Gastroesophageal sphincter (tissue), 4 donors: Measurements from ENCODE around the gene MEGF6. TPM values are rescaled to one million over a fixed set of nuclear protein-coding genes. Genes with fewer than 3 reads are reported as not detected.

Experiments used
- ATAC-seq: fragments of 150-250 bp; one replicate; pipeline ENCODE4 v1.9.1; 2016; ENCODE audit warnings: mild to moderate bottlenecking, moderate library complexity
- H3K27ac ChIP-seq, 4 donors: fragments of 200-600 bp; sonication (generic) in 3 of 4; 1 replicate in 3 of 4; 2 replicates in 1 of 4; pipeline ENCODE4 v1.5.1; 2016 to 2019
- H3K27me3 ChIP-seq: fragments of 200-600 bp; sonication (generic); one replicate; pipeline ENCODE4 v1.5.1; 2019
- H3K36me3 ChIP-seq, 2 donors: fragments of 200-600 bp; sonication (generic); one replicate each; pipeline ENCODE4 v1.5.1; 2019; ENCODE audit warnings: control low read depth in 1 of 2
- H3K4me1 ChIP-seq, 3 donors: fragments of 200-600 bp; sonication (generic); 1 replicate in 2 of 3; 2 replicates in 1 of 3; pipeline ENCODE4 v1.5.1; 2016 to 2019; ENCODE audit warnings: control low read depth in 2 of 3
- H3K4me3 ChIP-seq, 2 donors: fragments of 200-600 bp; sonication (generic); one replicate each; pipeline ENCODE4 v1.5.1; 2019; ENCODE audit warnings: mild to moderate bottlenecking in 1 of 2, moderate library complexity in 1 of 2
- H3K9me3 ChIP-seq, 3 donors: fragments of 200-600 bp; sonication (generic); one replicate each; pipeline ENCODE4 v1.5.1; 2017 to 2019; ENCODE audit warnings: control low read depth in 2 of 3
- EP300 ChIP-seq: sonication (generic); formaldehyde crosslinking; IDR thresholded peaks from one replicate; pipeline ENCODE4 v1.6.1; 2017; ENCODE audit warnings: antibody characterized with exemption, mild to moderate bottlenecking
- POLR2A ChIP-seq, 2 donors: fragments of 450-650 bp; IDR thresholded peaks; one replicate each; pipeline ENCODE4 v1.6.1; 2017; ENCODE audit warnings: antibody characterized with exemption in 2 of 2, mild to moderate bottlenecking in 2 of 2, moderate library complexity in 1 of 2
- POLR2AphosphoS5 ChIP-seq: sonication (generic); formaldehyde crosslinking; IDR thresholded peaks from one replicate; pipeline ENCODE4 v1.6.1; 2017; ENCODE audit warnings: antibody characterized with exemption
- WGBS, 2 donors: methylation state at CpG; one replicate each; pipeline ENCODE4 v1.1.5; 2018; ENCODE audit warnings: low coverage in 1 of 2; 5-methylcytosine and 5-hydroxymethylcytosine counted together
- total RNA-seq, 4 donors: library from RNA; depleted of rRNA; stranded (reverse); fragments of >200 nt; gene quantifications; one replicate each; pipeline ENCODE4 v1.1.0, GENCODE V29; 2016
- TF ChIP-seq, protein P1 (sequence below), 4 experiments: fragments of 200-600 bp in 2 of 4; fragments of 450-650 bp in 2 of 4; sonication (generic) in 1 of 4; IDR thresholded peaks; one replicate each; pipeline ENCODE4 v1.5.1; 2017 to 2019; ENCODE audit warnings: antibody characterized with exemption in 4 of 4, mild to moderate bottlenecking in 2 of 4, moderate library complexity in 2 of 4

The MEGF6 gene, protein sequence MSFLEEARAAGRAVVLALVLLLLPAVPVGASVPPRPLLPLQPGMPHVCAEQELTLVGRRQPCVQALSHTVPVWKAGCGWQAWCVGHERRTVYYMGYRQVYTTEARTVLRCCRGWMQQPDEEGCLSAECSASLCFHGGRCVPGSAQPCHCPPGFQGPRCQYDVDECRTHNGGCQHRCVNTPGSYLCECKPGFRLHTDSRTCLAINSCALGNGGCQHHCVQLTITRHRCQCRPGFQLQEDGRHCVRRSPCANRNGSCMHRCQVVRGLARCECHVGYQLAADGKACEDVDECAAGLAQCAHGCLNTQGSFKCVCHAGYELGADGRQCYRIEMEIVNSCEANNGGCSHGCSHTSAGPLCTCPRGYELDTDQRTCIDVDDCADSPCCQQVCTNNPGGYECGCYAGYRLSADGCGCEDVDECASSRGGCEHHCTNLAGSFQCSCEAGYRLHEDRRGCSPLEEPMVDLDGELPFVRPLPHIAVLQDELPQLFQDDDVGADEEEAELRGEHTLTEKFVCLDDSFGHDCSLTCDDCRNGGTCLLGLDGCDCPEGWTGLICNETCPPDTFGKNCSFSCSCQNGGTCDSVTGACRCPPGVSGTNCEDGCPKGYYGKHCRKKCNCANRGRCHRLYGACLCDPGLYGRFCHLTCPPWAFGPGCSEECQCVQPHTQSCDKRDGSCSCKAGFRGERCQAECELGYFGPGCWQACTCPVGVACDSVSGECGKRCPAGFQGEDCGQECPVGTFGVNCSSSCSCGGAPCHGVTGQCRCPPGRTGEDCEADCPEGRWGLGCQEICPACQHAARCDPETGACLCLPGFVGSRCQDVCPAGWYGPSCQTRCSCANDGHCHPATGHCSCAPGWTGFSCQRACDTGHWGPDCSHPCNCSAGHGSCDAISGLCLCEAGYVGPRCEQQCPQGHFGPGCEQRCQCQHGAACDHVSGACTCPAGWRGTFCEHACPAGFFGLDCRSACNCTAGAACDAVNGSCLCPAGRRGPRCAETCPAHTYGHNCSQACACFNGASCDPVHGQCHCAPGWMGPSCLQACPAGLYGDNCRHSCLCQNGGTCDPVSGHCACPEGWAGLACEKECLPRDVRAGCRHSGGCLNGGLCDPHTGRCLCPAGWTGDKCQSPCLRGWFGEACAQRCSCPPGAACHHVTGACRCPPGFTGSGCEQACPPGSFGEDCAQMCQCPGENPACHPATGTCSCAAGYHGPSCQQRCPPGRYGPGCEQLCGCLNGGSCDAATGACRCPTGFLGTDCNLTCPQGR (N-terminal part only)
- 10 to 100 TPM in 2 of 4 donors, 1 to 10 TPM in 2; 4.7 to 15.5 (median 10.8) TPM for total RNA-seq

DNA sequence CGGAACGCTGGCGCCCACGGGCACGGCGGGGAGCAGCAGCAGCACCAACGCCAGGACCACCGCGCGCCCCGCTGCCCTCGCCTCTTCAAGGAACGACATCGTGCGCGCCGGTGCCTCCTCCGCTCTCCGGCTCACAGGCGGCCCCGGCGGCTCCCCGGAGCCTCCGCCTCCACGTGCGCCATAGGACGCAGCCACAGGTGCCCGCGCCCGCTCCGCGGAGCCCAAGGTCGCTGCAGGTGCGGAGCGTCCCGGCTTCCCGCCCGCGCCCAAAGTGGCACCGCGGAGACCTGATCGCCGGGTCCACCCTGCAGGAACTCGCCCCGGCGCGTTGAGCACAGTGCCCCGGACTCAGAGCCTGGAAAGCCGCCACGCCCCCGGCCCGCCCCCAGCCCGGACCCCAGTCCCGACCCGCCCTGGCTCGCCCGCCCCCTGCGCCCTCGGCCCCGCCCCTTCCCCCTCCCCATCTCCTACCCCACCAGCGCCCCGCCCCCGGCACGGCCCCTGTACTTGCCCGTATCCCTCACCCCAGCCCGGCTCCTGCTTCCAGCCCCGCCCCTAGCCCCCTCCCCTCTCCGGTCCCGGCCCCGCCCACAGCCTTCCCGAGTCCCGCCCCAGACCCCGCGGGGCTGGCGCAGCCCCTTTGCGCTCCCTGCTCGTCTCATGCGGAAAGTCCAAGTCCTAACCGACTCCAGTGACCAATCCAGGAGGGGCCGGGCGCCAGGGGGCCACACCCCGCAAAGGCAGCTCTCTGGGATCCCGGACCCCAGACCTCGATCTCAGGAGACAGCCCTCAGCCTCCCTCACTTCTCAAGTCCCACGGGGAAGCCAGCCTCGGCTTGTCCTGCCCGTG lies at the start of gene MEGF6:
Gene MEGF6 (minus strand): TSS at position 339 of the 850 bp plus-strand sequence. CDS start 240 bp downstream, at position 99.
- Histone ChIP-seq H3K36me3 (no peaks in the 10 kb centered on the region), H3K4me3 (peak within 1 kb of the TSS; percentile 18 to 50), H3K9me3 (no peaks in the 10 kb centered on the region), H3K4me1 (peaks cover 0 to 22% (median 19%) of the 10 kb centered on the region in 3 donors), H3K27me3 (peaks cover 89% of the 10 kb centered on the region), H3K27ac (no peak within 1 kb of the TSS)
- TF ChIP-seq EP300 (no peak), POLR2AphosphoS5 (no peak), POLR2A (IDR thresholded peaks at IDR 0.05) (no peak)
- TF ChIP-seq, protein P1, sequence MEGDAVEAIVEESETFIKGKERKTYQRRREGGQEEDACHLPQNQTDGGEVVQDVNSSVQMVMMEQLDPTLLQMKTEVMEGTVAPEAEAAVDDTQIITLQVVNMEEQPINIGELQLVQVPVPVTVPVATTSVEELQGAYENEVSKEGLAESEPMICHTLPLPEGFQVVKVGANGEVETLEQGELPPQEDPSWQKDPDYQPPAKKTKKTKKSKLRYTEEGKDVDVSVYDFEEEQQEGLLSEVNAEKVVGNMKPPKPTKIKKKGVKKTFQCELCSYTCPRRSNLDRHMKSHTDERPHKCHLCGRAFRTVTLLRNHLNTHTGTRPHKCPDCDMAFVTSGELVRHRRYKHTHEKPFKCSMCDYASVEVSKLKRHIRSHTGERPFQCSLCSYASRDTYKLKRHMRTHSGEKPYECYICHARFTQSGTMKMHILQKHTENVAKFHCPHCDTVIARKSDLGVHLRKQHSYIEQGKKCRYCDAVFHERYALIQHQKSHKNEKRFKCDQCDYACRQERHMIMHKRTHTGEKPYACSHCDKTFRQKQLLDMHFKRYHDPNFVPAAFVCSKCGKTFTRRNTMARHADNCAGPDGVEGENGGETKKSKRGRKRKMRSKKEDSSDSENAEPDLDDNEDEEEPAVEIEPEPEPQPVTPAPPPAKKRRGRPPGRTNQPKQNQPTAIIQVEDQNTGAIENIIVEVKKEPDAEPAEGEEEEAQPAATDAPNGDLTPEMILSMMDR (IDR thresholded peaks at IDR 0.05): no peak
- WGBS, 2 donors: no CpG with 5 or more reads among the region's 87 CpGs
- peak; percentile 49 for ATAC-seq

DNA sequence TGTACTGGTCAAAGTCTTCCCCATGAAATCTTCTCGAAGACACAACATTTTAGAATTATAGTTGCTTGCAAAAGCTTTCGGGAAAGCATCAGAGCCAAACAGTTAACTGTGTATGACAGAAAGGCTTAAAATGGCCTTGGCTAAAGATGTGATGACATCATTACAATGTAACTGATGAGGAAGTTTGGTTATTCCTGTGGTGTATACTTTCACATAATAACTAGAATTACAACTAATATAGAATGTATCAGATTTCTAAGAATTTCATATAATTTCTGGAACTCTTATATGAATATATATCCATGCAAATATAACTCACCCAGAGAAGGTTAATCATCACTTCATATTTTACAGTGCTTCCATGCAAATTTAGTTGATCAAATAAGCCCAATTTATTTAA lies 49.4 kb upstream of the MEGF6 start:
- H3K4me3 ChIP-seq: no peak overlapping the region
- H3K27ac ChIP-seq: no peak overlapping the region
- no peak for TF ChIP-seq EP300
- no peak for TF ChIP-seq POLR2AphosphoS5
- TF ChIP-seq, protein P1 (IDR thresholded peaks at IDR 0.05): no peak
- TF ChIP-seq POLR2A (IDR thresholded peaks at IDR 0.05): no peak
- peaks cover 57% of the 10 kb centered on the region for H3K27me3 ChIP-seq
- H3K4me1 ChIP-seq: no peaks in the 10 kb centered on the region
- no peaks in the 10 kb centered on the region for H3K9me3 ChIP-seq
- WGBS, 2 donors: 40 to 65% methylated on average over 2 of the region's 2 CpGs
- H3K36me3 ChIP-seq: no peaks in the 10 kb centered on the region
- no peak for ATAC-seq

DNA sequence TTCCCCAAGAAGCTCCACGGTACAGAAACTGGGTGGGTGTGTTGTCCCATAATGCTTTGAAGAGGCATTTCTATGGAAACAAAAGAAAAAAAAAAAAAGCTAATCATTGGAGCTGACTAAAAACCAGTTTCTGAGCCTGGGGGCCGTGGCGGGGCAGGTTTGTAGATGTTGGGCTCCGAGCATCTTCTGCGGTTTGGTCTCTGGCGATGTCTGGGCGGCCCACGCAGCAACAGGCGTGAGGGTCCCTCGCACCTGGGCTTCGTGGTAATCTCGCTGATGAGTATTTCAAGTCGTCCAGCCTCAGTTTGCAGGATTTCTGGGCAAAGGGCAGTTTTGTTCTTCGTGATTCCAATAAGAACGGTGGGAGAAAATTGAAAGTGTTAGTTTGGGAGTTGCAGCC lies 47.8 kb upstream of the MEGF6 start:
- H3K9me3 ChIP-seq: no peaks in the 10 kb centered on the region
- H3K4me1 ChIP-seq: no peaks in the 10 kb centered on the region
- TF ChIP-seq POLR2AphosphoS5 (no peak), EP300 (no peak)
- TF ChIP-seq, protein P1 (IDR thresholded peaks at IDR 0.05): no peak
- no peak for ATAC-seq
- H3K27me3 ChIP-seq: peaks cover 64% of the 10 kb centered on the region
- H3K27ac ChIP-seq: no peak overlapping the region
- no peaks in the 10 kb centered on the region for H3K36me3 ChIP-seq
- no peak overlapping the region for H3K4me3 ChIP-seq
- 83 to 86% methylated on average over 11 to 13 of the region's 15 CpGs for WGBS, 2 donors

DNA sequence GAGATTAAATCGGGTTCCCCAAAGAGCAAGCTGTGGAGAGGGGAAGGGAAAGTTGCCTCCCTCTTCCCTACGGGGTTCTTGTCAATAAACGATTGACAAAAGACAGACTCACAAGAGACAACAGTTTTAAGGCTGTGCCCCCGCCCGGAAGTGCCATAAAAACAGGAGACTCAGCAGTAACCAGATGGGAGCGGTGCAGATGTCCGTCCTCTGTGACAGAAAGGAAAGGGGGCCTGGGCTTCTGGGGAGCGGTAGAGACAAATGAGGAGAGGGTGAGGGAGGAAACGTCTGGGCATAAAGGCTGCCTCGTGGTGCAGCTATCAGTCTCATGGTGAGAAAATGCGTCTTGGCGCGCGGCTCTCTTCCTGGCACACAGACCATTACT lies 46.9 kb upstream of the MEGF6 start:
- no peaks in the 10 kb centered on the region for H3K9me3 ChIP-seq
- H3K27me3 ChIP-seq: peaks cover 64% of the 10 kb centered on the region
- WGBS, 2 donors: 46 to 65% methylated on average over 11 to 13 of the region's 14 CpGs
- TF ChIP-seq POLR2AphosphoS5 (no peak), POLR2A (IDR thresholded peaks at IDR 0.05) (no peak), EP300 (no peak)
- TF ChIP-seq, protein P1 (IDR thresholded peaks at IDR 0.05): no peak
- H3K4me1 ChIP-seq: no peaks in the 10 kb centered on the region
- no peak overlapping the region for H3K4me3 ChIP-seq
- no peak overlapping the region for H3K27ac ChIP-seq
- no peaks in the 10 kb centered on the region for H3K36me3 ChIP-seq
- ATAC-seq: no peak
